GM12892 (cell line): ENCODE data around the gene SERINC4.

Source experiments
- POLR2A ChIP-seq: IDR thresholded peaks from 2 replicates; pipeline ENCODE4 v1.6.1; 2011; ENCODE audit warnings: low read depth, low read length, control low read depth
- POLR2AphosphoS5 ChIP-seq: IDR thresholded peaks from 2 replicates; pipeline ENCODE4 v1.6.1; 2011; ENCODE audit warnings: low read depth, low read length, control low read depth

DNA sequence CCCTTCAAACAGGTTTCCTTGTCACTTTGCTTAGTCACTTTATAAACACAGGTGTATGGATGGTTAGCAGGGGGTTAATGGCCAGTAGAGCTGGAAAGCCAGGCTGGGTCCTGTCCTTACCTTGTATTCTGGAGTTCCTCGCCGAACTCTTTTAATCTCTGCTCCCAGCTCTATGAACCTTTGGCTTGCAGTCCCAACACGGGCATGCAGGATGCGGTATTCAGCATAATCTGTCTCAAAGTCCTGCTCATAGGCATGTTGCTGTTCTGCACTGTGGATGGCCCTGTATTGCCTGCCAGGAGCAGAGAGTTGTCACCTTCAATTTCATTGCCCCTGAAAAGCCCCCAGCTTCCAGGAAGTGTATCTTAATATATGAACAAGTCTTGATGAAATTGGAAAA, 26.0 kb downstream of the SERINC4 start:
- no peak for TF ChIP-seq POLR2AphosphoS5
- TF ChIP-seq POLR2A = no peak
